Measurements from ENCODE around the gene VWA8. TPM values are rescaled to one million over a fixed set of nuclear protein-coding genes. Genes with fewer than 3 reads are reported as not detected.

VWA8 gene
- total RNA-seq (2021; ENCODE audit: unreplicated experiment) (22.6 TPM), Bru-seq, nascent RNA (percentile 79 among the genes with signal in this experiment), BruChase-seq, experiment 1, labeled RNA remaining after a 6-hour chase (percentile 63 among the genes with signal in this experiment), BruChase-seq, experiment 2, labeled RNA remaining after a 2-hour chase (percentile 69 among the genes with signal in this experiment)
- polyA plus RNA-seq (2012) = 4.7 and 7.0 TPM in 2 replicates
- long read RNA-seq, partial matches to known transcripts = 7 of 17 reads
- long read RNA-seq, other reads (novel, unspliced or antisense) = 7 of 17 reads

GRCh38 chr13:41960637-41961465 lies at the start of gene VWA8:
VWA8 (minus strand) TSS chr13:41961109; CDS start chr13:41961015, 94 bp downstream.
- DNase-seq (ENCODE audit: low read depth, low spot score) = peak; percentile 63
- POLR2A ChIA-PET = no interaction called here
- CTCF ChIA-PET = no interaction called here

More at GRCh38 chr13:41960637-41961465, at the start of gene VWA8:
- TF ChIP-seq FOSL1 (IDR thresholded peaks at IDR 0.05; ENCODE audit: low read depth) (no peak), ZNF274 (IDR thresholded peaks at IDR 0.05; ENCODE audit: low read depth, low read length) (no peak), YY1 (IDR thresholded peaks at IDR 0.05; ENCODE audit: extremely low read depth, insufficient replicate concordance, low read depth, low read length) (peak; percentile 51), CTCF (IDR thresholded peaks at IDR 0.05 in 2 of 3, conservative IDR thresholded peaks at IDR 0.05 in 1 of 3; ENCODE audit: borderline replicate concordance in 1 of 3, insufficient read depth in 1 of 3, low read depth in 2 of 3, low read length in 2 of 3) (no peak), POLR2AphosphoS5 (IDR thresholded peaks at IDR 0.05; ENCODE audit: low read depth, low read length) (peak; percentile 82), ATF3 (IDR thresholded peaks at IDR 0.05) (no peak), ZFX (IDR thresholded peaks at IDR 0.05) (peak; percentile 99), EGR1 (IDR thresholded peaks at IDR 0.05; ENCODE audit: low read depth) (peak; percentile 30; the same call in 1 of the 2 replicates), ELF1 (IDR thresholded peaks at IDR 0.05; ENCODE audit: borderline replicate concordance, low read depth) (no peak), POLR2A (IDR thresholded peaks at IDR 0.05; ENCODE audit: borderline replicate concordance, extremely low read depth, insufficient read depth, insufficient read length) (peak; percentile 63), TCF7L2 (IDR thresholded peaks at IDR 0.05; ENCODE audit: borderline replicate concordance, extremely low read depth, insufficient read depth, insufficient read length) (peak; percentile 54), CEBPB (IDR thresholded peaks at IDR 0.05; ENCODE audit: low read depth) (no peak)
- TF ChIP-seq, protein P1, sequence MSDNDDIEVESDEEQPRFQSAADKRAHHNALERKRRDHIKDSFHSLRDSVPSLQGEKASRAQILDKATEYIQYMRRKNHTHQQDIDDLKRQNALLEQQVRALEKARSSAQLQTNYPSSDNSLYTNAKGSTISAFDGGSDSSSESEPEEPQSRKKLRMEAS (IDR thresholded peaks at IDR 0.05) = peak; percentile 79
- no peaks in the 10 kb centered on the region for H4K20me1 ChIP-seq (ENCODE audit: insufficient read depth)
- H3K36me3 ChIP-seq (ENCODE audit: control insufficient read depth in 1 of 2, insufficient read depth in 2 of 2, low read length in 2 of 2) = no peaks in the 10 kb centered on the region
- H3K27me3 ChIP-seq (ENCODE audit: insufficient read depth, low read length) = no peaks in the 10 kb centered on the region
- peak within 1 kb of the TSS; percentile 77 for H3K27ac ChIP-seq (ENCODE audit: low read depth, low read length)
- peak within 1 kb of the TSS; percentile 84 to 86 for H3K4me3 ChIP-seq (replicated peaks in 1 of 2; ENCODE audit: low read depth in 1 of 2, low read length in 2 of 2)
- peak within 1 kb of the TSS; percentile 88 for H3K4me2 ChIP-seq (ENCODE audit: low read length)
- H2AFZ ChIP-seq (ENCODE audit: low read depth, low read length, poor library complexity, severe bottlenecking) = peak within 1 kb of the TSS; percentile 96
- intact Hi-C loops (cut with micrococcal nuclease) = loop anchor here (5.0 kb wide), 1 partner anchor 86 kb away; the partner anchor contains the start of gene DGKH
- H3K4me1 ChIP-seq (ENCODE audit: control insufficient read depth in 1 of 2, insufficient read depth in 2 of 2, low read length in 2 of 2) = peaks cover 4 to 14% of the 10 kb centered on the region in 2 experiments; a peak in 3 of 4 replicates
- no peaks in the 10 kb centered on the region for H3K9me2 ChIP-seq (ENCODE audit: insufficient read depth)
- no peaks in the 10 kb centered on the region for H3K9me3 ChIP-seq (ENCODE audit: control insufficient read depth in 1 of 2, insufficient read depth in 1 of 2, low read depth in 1 of 2, low read length in 2 of 2)
- RAD21 ChIA-PET (ENCODE audit: low non-redundant PET in 1 of 2, low total read pairs in 2 of 2, uncharacterized antibody in 2 of 2, unreplicated experiment in 2 of 2) = no interaction called here
- ATAC-seq = peak; percentile 91
- H3K9ac ChIP-seq (ENCODE audit: low read length) = peak within 1 kb of the TSS; percentile 87
- H3K79me2 ChIP-seq (ENCODE audit: insufficient read depth, low read length) = peaks cover 49% of the 10 kb centered on the region
- no TSS peak for BruUV-seq (replicated peaks)

Measured in HCT116 (cell line).